HG02970 (cell line): ENCODE data around the gene DEFB114.

ENCODE experiments used
- ATAC-seq: cut with Tn5 transposase; IDR thresholded peaks from one replicate; pipeline ENCODE4 v1.9.1; 2021; ENCODE audit warnings: mild to moderate bottlenecking, moderate library complexity, moderate number of reproducible peaks; ENCODE audit not compliant: unreplicated experiment, low FRiP score

The DEFB114 gene

GRCh38 chr6:49937811-49938210 lies 26.2 kb downstream of the DEFB114 start:
- ATAC-seq = no peak

GRCh38 chr6:49937017-49937416 lies 26.9 kb downstream of the DEFB114 start:
- no peak for ATAC-seq

- no peak for ATAC-seq
Observed at GRCh38 chr6:49935387-49935786, 28.6 kb downstream of the DEFB114 start.

- no peak for ATAC-seq
Observed at GRCh38 chr6:49934770-49935169, 29.2 kb downstream of the DEFB114 start.

GRCh38 chr6:49933526-49933925 lies 30.4 kb downstream of the DEFB114 start:
- ATAC-seq = no peak

DNA sequence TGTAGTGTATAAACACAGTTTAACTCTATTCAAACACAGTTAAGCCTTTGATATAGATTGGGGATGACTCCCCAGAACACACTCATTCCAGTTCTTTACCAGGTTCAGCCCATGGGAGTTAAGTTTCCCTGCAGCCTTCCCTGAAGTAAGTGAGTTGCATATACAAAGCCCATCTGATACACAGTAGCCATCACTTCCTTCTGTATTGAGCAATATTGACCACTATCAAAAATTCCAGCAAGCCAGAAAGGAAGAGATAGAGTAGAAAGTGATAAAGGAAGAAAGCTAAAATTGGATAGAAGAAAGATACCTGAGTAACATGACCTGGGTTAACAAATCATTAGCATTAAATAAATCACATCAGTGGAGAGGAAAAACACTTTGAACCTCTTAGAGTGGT lies 34.6 kb downstream of the DEFB114 start:
- no peak for ATAC-seq

GRCh38 chr6:49923826-49924225 lies 40.1 kb downstream of the DEFB114 start:
- no peak for ATAC-seq

- ATAC-seq = no peak
Observed at GRCh38 chr6:49919935-49920644, 43.9 kb downstream of the DEFB114 start.

- no peak for ATAC-seq
Observed at GRCh38 chr6:49919261-49919660, 44.7 kb downstream of the DEFB114 start.

GRCh38 chr6:49918787-49919186 lies 45.2 kb downstream of the DEFB114 start:
- ATAC-seq = no peak

DNA sequence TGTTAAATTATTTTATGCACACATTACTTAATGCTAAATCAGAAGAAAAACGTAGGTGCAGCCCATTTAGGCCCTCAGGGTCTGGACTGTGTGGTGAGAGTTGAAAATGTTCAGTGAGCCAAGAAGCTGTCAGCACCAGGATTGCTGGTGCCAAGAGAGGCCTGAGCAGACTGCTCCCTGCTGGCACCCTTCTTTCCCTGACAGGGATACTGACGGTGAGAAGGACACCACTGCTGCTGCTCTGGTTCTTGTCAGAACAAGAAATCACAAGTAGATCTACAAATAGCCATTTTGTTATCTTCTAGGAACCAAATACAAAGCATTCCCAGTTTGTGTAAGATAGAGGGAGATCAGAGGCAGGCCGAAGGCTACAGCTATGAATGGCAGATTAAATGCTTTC lies 48.9 kb downstream of the DEFB114 start:
- ATAC-seq = no peak

DNA sequence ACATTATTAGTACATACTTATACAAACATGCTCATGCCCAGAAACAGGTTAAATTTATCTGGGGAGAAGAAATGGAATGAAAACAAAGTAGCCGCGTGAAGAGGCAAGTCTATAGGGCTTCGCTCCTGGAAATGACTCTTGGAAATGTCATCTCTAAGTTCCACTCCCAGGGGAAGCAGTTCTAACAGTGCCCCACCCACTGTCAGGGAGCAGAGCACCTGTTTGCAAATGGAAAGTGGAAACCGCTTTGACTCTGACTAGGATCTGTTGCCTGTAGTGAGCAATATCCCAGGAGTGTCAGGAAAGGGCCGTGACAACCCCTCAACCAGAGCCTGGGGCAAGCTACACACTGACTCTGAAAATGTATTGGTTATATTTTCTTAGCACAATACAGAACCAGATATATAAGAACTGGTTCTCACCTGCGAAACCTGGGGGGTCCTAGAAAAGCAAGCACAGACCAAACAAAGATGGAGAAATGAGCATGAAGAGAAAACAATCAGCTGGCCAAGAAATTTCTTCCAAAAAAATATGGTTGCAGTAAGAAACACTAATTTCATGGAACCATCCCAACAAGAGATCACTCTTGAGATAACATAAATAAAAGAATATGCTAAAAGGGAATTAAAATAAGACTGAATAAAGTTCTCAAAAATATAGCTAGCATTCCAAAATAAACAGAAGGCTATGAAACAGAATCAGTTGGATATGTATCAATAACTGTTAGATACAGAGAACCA lies 50.2 kb downstream of the DEFB114 start:
- no peak for ATAC-seq

DNA sequence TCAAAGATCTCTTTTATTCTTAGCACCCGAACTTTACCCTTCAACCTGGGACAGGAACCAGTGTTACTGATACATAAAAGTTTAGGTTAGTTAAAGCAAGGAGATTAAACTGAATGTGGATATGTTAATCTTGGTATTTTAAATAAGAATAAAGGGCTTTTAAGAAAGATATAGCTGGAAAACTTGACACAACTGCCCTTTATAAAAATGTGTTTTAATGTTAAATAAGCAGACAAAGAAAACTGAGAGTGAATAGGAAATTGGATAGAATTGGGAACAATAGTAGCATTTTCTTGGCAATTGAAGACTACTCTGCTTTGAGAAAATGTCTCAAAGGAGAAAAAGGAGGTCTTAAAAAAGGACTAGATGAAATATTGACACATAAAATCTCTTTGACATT lies 51.8 kb downstream of the DEFB114 start:
- no peak for ATAC-seq

- ATAC-seq = no peak
Observed at GRCh38 chr6:49911252-49911651, 52.7 kb downstream of the DEFB114 start.
